ENCODE results near the gene TEN1.
"Not testable (repeated sequence)": the region's sequence is repeated elsewhere in the genome, so short reads cannot be mapped to it uniquely, and the experiment has no call there.

- not testable (repeated sequence) for TF ChIP-seq BHLHE40 (IDR thresholded peaks at IDR 0.05; ENCODE audit: low read depth, low read length); CTCF (conservative IDR thresholded peaks at IDR 0.05; ENCODE audit: low read depth, low read length); MAFK (IDR thresholded peaks at IDR 0.05; ENCODE audit: low read depth, low read length)
Observed at GRCh38 chr17:76044475-76045007, 65.5 kb downstream of the TEN1 start.
